ENCODE results near the gene KCNQ1.

The KCNQ1 gene

GRCh38 chr11:2516276-2517015 is 71.6 kb downstream of the KCNQ1 start:
- H3K4me1 ChIP-seq (ENCODE audit: control extremely low read depth in 1 of 4, control insufficient read depth in 4 of 4, insufficient read depth in 4 of 4, low read length in 3 of 4), result peaks cover 0 to 8% (median 7%) of the 10 kb centered on the region in 4 experiments
- no peak for DNase-seq
- no peak overlapping the region for H3K27ac ChIP-seq (ENCODE audit: insufficient read depth in 1 of 2, low read depth in 1 of 2, low read length in 2 of 2, poor library complexity in 1 of 2, severe bottlenecking in 2 of 2)
- ChIA-PET POLR2A (no interaction called here), CTCF (no interaction called here)
- no peak overlapping the region for H3K4me3 ChIP-seq (ENCODE audit: control insufficient read depth in 1 of 7, extremely low read depth in 1 of 7, insufficient read depth in 4 of 7, low read depth in 2 of 7, low read length in 6 of 7)
- H3K27me3 ChIP-seq (replicated peaks in 2 of 5; ENCODE audit: control insufficient read depth in 4 of 5, insufficient read depth in 5 of 5, low read length in 4 of 5), result peaks cover 0 to 3% (median 0%) of the 10 kb centered on the region in 5 experiments
- H3K9me3 ChIP-seq (ENCODE audit: control extremely low read depth in 1 of 5, control insufficient read depth in 4 of 5, insufficient read depth in 2 of 5, low read depth in 1 of 5, low read length in 4 of 5), result no peaks in the 10 kb centered on the region
- H3K36me3 ChIP-seq (ENCODE audit: control insufficient read depth in 4 of 4, insufficient read depth in 4 of 4, low read length in 3 of 4), result no peaks in the 10 kb centered on the region
- WGBS (ENCODE audit: insufficient coverage), result 97% methylated on average over 15 of the region's 20 CpGs

- WGBS (ENCODE audit: insufficient coverage), result 95% methylated on average over 12 of the region's 13 CpGs
- Histone ChIP-seq H3K27me3 (replicated peaks in 2 of 5; ENCODE audit: control insufficient read depth in 4 of 5, insufficient read depth in 5 of 5, low read length in 4 of 5) (peaks cover 0 to 3% (median 0%) of the 10 kb centered on the region in 5 experiments), H3K27ac (ENCODE audit: insufficient read depth in 1 of 2, low read depth in 1 of 2, low read length in 2 of 2, poor library complexity in 1 of 2, severe bottlenecking in 2 of 2) (no peak overlapping the region), H3K4me3 (ENCODE audit: control insufficient read depth in 1 of 7, extremely low read depth in 1 of 7, insufficient read depth in 4 of 7, low read depth in 2 of 7, low read length in 6 of 7) (no peak overlapping the region), H3K4me1 (ENCODE audit: control extremely low read depth in 1 of 4, control insufficient read depth in 4 of 4, insufficient read depth in 4 of 4, low read length in 3 of 4) (peaks cover 0 to 2% (median 2%) of the 10 kb centered on the region in 4 experiments), H3K9me3 (ENCODE audit: control extremely low read depth in 1 of 5, control insufficient read depth in 4 of 5, insufficient read depth in 2 of 5, low read depth in 1 of 5, low read length in 4 of 5) (no peaks in the 10 kb centered on the region), H3K36me3 (ENCODE audit: control insufficient read depth in 4 of 4, insufficient read depth in 4 of 4, low read length in 3 of 4) (no peaks in the 10 kb centered on the region)
- CTCF ChIA-PET, result no interaction called here
- no peak for DNase-seq
- POLR2A ChIA-PET, result no interaction called here
These were observed 72.2 kb downstream of the KCNQ1 start for GRCh38 chr11:2517016-2517385.

- no peak overlapping the region for H3K4me3 ChIP-seq (ENCODE audit: control insufficient read depth in 1 of 7, extremely low read depth in 1 of 7, insufficient read depth in 4 of 7, low read depth in 2 of 7, low read length in 6 of 7)
- no peak for DNase-seq
- no peaks in the 10 kb centered on the region for H3K36me3 ChIP-seq (ENCODE audit: control insufficient read depth in 4 of 4, insufficient read depth in 4 of 4, low read length in 3 of 4)
- ChIA-PET CTCF (no interaction called here), POLR2A (no interaction called here)
- H3K9me3 ChIP-seq (ENCODE audit: control extremely low read depth in 1 of 5, control insufficient read depth in 4 of 5, insufficient read depth in 2 of 5, low read depth in 1 of 5, low read length in 4 of 5), result no peaks in the 10 kb centered on the region
- WGBS (ENCODE audit: insufficient coverage), result 92% methylated on average over 24 of the region's 26 CpGs
- no peak overlapping the region for H3K27ac ChIP-seq (ENCODE audit: insufficient read depth in 1 of 2, low read depth in 1 of 2, low read length in 2 of 2, poor library complexity in 1 of 2, severe bottlenecking in 2 of 2)
- H3K4me1 ChIP-seq (ENCODE audit: control extremely low read depth in 1 of 4, control insufficient read depth in 4 of 4, insufficient read depth in 4 of 4, low read length in 3 of 4), result no peaks in the 10 kb centered on the region
- peaks cover 0 to 3% (median 0%) of the 10 kb centered on the region in 5 experiments for H3K27me3 ChIP-seq (replicated peaks in 2 of 5; ENCODE audit: control insufficient read depth in 4 of 5, insufficient read depth in 5 of 5, low read length in 4 of 5)
These were observed 72.7 kb downstream of the KCNQ1 start for GRCh38 chr11:2517386-2518064.

DNA sequence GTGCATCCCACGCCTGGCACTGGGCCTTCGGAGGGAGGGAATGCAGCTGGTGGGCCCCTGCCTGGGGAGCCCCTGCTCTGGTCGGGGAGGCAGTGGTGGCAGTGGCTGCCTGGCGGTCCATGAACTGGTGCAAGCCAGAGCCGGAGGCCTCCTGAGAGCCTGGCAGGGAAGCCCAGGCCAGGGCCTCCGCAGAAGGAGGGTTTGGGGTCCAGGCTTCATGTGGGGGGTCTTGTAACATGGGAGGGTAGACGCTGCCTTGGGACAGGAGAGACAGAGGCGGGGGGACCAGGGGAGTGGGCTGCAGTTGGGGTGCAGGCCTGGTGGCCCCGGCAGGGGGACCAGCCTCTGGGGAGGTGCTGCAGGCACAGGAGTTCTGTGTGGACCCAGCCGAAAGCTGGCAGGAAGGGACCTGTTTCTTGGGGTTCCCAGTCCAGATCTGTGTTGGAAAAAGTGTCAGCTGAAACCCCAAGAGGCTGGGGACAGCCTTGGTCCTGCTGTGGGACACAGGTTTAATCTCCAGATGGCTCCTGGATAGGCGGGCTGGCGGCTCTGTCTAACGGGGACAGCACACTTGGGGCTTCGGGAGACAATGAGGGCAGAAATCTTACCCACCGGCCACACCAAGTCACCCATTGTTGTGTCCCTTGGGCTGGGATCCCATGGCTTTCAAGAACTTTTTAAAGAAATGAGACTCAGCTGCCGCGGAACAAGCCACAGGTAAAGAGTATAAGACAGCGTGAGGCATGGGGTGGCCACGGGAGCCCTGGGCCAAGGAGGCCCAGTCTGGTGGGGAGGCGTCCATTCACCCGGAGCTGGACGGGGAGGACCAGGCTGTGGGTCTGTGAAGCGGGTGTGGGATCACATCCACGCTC is 73.5 kb downstream of the KCNQ1 start:
- no peaks in the 10 kb centered on the region for H3K4me1 ChIP-seq (ENCODE audit: control extremely low read depth in 1 of 4, control insufficient read depth in 4 of 4, insufficient read depth in 4 of 4, low read length in 3 of 4)
- no peak overlapping the region for H3K27ac ChIP-seq (ENCODE audit: insufficient read depth in 1 of 2, low read depth in 1 of 2, low read length in 2 of 2, poor library complexity in 1 of 2, severe bottlenecking in 2 of 2)
- no peaks in the 10 kb centered on the region for H3K36me3 ChIP-seq (ENCODE audit: control insufficient read depth in 4 of 4, insufficient read depth in 4 of 4, low read length in 3 of 4)
- ChIA-PET CTCF (interaction anchor here (1.4 kb wide), 1 partner anchor 213 kb away, joined by 3 read pairs; no protein-coding TSS in a partner anchor), POLR2A (no interaction called here)
- H3K9me3 ChIP-seq (ENCODE audit: control extremely low read depth in 1 of 5, control insufficient read depth in 4 of 5, insufficient read depth in 2 of 5, low read depth in 1 of 5, low read length in 4 of 5), result no peaks in the 10 kb centered on the region
- no peak overlapping the region for H3K4me3 ChIP-seq (ENCODE audit: control insufficient read depth in 1 of 7, extremely low read depth in 1 of 7, insufficient read depth in 4 of 7, low read depth in 2 of 7, low read length in 6 of 7)
- no peak for DNase-seq
- H3K27me3 ChIP-seq (replicated peaks in 2 of 5; ENCODE audit: control insufficient read depth in 4 of 5, insufficient read depth in 5 of 5, low read length in 4 of 5), result peaks cover 0 to 3% (median 0%) of the 10 kb centered on the region in 5 experiments
- WGBS (ENCODE audit: insufficient coverage), result 97% methylated on average over 19 of the region's 24 CpGs

GRCh38 chr11:2518983-2519340 is 74.2 kb downstream of the KCNQ1 start:
- Histone ChIP-seq H3K27ac (ENCODE audit: insufficient read depth in 1 of 2, low read depth in 1 of 2, low read length in 2 of 2, poor library complexity in 1 of 2, severe bottlenecking in 2 of 2) (no peak overlapping the region), H3K4me3 (ENCODE audit: control insufficient read depth in 1 of 7, extremely low read depth in 1 of 7, insufficient read depth in 4 of 7, low read depth in 2 of 7, low read length in 6 of 7) (no peak overlapping the region), H3K27me3 (replicated peaks in 2 of 5; ENCODE audit: control insufficient read depth in 4 of 5, insufficient read depth in 5 of 5, low read length in 4 of 5) (peaks cover 0 to 3% (median 0%) of the 10 kb centered on the region in 5 experiments), H3K4me1 (ENCODE audit: control extremely low read depth in 1 of 4, control insufficient read depth in 4 of 4, insufficient read depth in 4 of 4, low read length in 3 of 4) (no peaks in the 10 kb centered on the region), H3K9me3 (ENCODE audit: control extremely low read depth in 1 of 5, control insufficient read depth in 4 of 5, insufficient read depth in 2 of 5, low read depth in 1 of 5, low read length in 4 of 5) (no peaks in the 10 kb centered on the region), H3K36me3 (ENCODE audit: control insufficient read depth in 4 of 4, insufficient read depth in 4 of 4, low read length in 3 of 4) (no peaks in the 10 kb centered on the region)
- POLR2A ChIA-PET, result no interaction called here
- CTCF ChIA-PET, result interaction anchor here (1.4 kb wide), 1 partner anchor 214 kb away, joined by 3 read pairs; no protein-coding TSS in a partner anchor
- WGBS (ENCODE audit: insufficient coverage), result 93% methylated on average over 3 of the region's 8 CpGs
- no peak for DNase-seq

- Histone ChIP-seq H3K4me1 (ENCODE audit: control extremely low read depth in 1 of 4, control insufficient read depth in 4 of 4, insufficient read depth in 4 of 4, low read length in 3 of 4) (no peaks in the 10 kb centered on the region), H3K27ac (ENCODE audit: insufficient read depth in 1 of 2, low read depth in 1 of 2, low read length in 2 of 2, poor library complexity in 1 of 2, severe bottlenecking in 2 of 2) (no peak overlapping the region), H3K27me3 (replicated peaks in 2 of 5; ENCODE audit: control insufficient read depth in 4 of 5, insufficient read depth in 5 of 5, low read length in 4 of 5) (peaks cover 0 to 3% (median 0%) of the 10 kb centered on the region in 5 experiments), H3K4me3 (ENCODE audit: control insufficient read depth in 1 of 7, extremely low read depth in 1 of 7, insufficient read depth in 4 of 7, low read depth in 2 of 7, low read length in 6 of 7) (no peak overlapping the region), H3K9me3 (ENCODE audit: control extremely low read depth in 1 of 5, control insufficient read depth in 4 of 5, insufficient read depth in 2 of 5, low read depth in 1 of 5, low read length in 4 of 5) (no peaks in the 10 kb centered on the region), H3K36me3 (ENCODE audit: control insufficient read depth in 4 of 4, insufficient read depth in 4 of 4, low read length in 3 of 4) (no peaks in the 10 kb centered on the region)
- no peak for DNase-seq
- WGBS (ENCODE audit: insufficient coverage), result no CpG with 5 or more reads among the region's 2 CpGs
- POLR2A ChIA-PET, result no interaction called here
- CTCF ChIA-PET, result interaction anchor here (0.5 to 1.4 kb wide), 2 partner anchors 215 to 359 kb away, joined by 3 read pairs; no protein-coding TSS in a partner anchor
These were observed 74.7 kb downstream of the KCNQ1 start for GRCh38 chr11:2519517-2519861.

All from common myeloid progenitor, CD34-positive (primary cell).